GM12878 (cell line): ENCODE measurements around the gene CHDH. TPM values are rescaled to one million over a fixed set of nuclear protein-coding genes. Genes with fewer than 3 reads are reported as not detected.
A peak's percentile ranks its signal among the peaks of the same experiment; 100 is the strongest.

Source experiments
- ATAC-seq: fragments of 200-7000 bp; cut with Tn5 transposase; 3 replicates; pipeline ENCODE4 v1.9.1; 2020; ENCODE audit warnings: mild to moderate bottlenecking, moderate library complexity
- BruUV-seq: library from RNA; stranded (reverse); fragments of 400-500 nt; replicated peaks from 2 replicates; lab custom pipeline; 2021; lab: Mats Ljungman, UMichigan
- CTCF ChIA-PET: fragments of 300-600 bp; sonication (Branson Sonifier 250); formaldehyde crosslinking; extraction: SDS; loops from one replicate; lab custom pipeline; 2021; ENCODE audit warnings: inconsistent platforms; lab: Yijun Ruan, JAX
- POLR2A ChIA-PET: fragments of 350-600 bp; formaldehyde crosslinking; extraction: SDS; loops from one replicate; lab custom pipeline; 2021; ENCODE audit warnings: inconsistent platforms; lab: Charles Lee
- RAD21 ChIA-PET: fragments of 300-600 bp; sonication (Branson Sonifier 250); formaldehyde crosslinking; loops from one replicate; lab custom pipeline; 2023; ENCODE audit warnings: antibody characterized with exemption; ENCODE audit not compliant: unreplicated experiment; lab: Charles Lee
- SMC1A ChIA-PET: fragments of 300-600 bp; sonication (Branson Sonifier 250); formaldehyde crosslinking; loops from one replicate; lab custom pipeline; 2023; ENCODE audit not compliant: unreplicated experiment, uncharacterized antibody; lab: Charles Lee
- DNase-seq: peaks from one replicate; pipeline ENCODE4 v3.0.0-alpha.2; 2011; ENCODE audit warnings: low read depth, low spot score
- FAIRE-seq: peaks from 3 replicates; lab custom pipeline; 2011; peaks lifted over from hg19 to GRCh38; lab: Jason Lieb, UNC
- H2AFZ ChIP-seq: 2 replicates; pipeline ENCODE4 v1.6.0; 2011; ENCODE audit warnings: low read depth, low read length, control low read depth; ENCODE audit not compliant: control insufficient read depth
- H3K27ac ChIP-seq: 2 replicates; pipeline ENCODE4 v1.5.1; 2011; ENCODE audit warnings: control low read depth; ENCODE audit not compliant: control insufficient read depth, insufficient read depth
- H3K27me3 ChIP-seq, 2 experiments: replicated peaks in 1 of 2; 2 replicates each; pipeline versions ENCODE4 v1.6.0 to v1.6.1; 2011; ENCODE audit warnings: low read length in 1 of 2; ENCODE audit not compliant: control insufficient read depth in 2 of 2, insufficient read depth in 2 of 2
- H3K36me3 ChIP-seq, 2 experiments: 2 replicates each; pipeline ENCODE4 v1.5.1; 2011; ENCODE audit warnings: low read length in 1 of 2; ENCODE audit not compliant: control insufficient read depth in 2 of 2, insufficient read depth in 2 of 2
- H3K4me1 ChIP-seq: 2 replicates; pipeline ENCODE4 v1.6.1; 2011; ENCODE audit warnings: mild to moderate bottlenecking, low read length, moderate library complexity, mixed read lengths; ENCODE audit not compliant: control insufficient read depth, insufficient read depth
- H3K4me2 ChIP-seq: 2 replicates; pipeline ENCODE4 v1.6.0; 2011; ENCODE audit warnings: control low read depth; ENCODE audit not compliant: control insufficient read depth, insufficient read depth
- H3K4me3 ChIP-seq: fragments of 200-600 bp; sonication (generic); 2 replicates; pipeline ENCODE4 v1.5.1; 2016
- H3K79me2 ChIP-seq: 2 replicates; pipeline ENCODE4 v1.6.0; 2011; ENCODE audit warnings: low read length; ENCODE audit not compliant: control insufficient read depth, insufficient read depth
- H3K9ac ChIP-seq: 2 replicates; pipeline ENCODE4 v1.8.0; 2011; ENCODE audit warnings: low read length, control low read depth, mixed read lengths; ENCODE audit not compliant: control insufficient read depth, insufficient read depth
- H3K9me3 ChIP-seq: replicated peaks from 3 replicates; pipeline ENCODE4 v1.5.1; 2011; ENCODE audit warnings: mild to moderate bottlenecking, low read length; ENCODE audit not compliant: control insufficient read depth, insufficient read depth
- H4K20me1 ChIP-seq: 2 replicates; pipeline ENCODE4 v1.6.0; 2011; ENCODE audit not compliant: control insufficient read depth, insufficient read depth
- BCL3 ChIP-seq: IDR thresholded peaks from 2 replicates; pipeline ENCODE4 v1.6.1; 2011; ENCODE audit warnings: borderline replicate concordance, low read depth, mild to moderate bottlenecking, moderate library complexity, low read length; ENCODE audit not compliant: insufficient read depth, poor library complexity, severe bottlenecking
- BMI1 ChIP-seq: fragments of 450-650 bp; IDR thresholded peaks from 2 replicates; pipeline ENCODE4 v1.6.1; 2016; ENCODE audit warnings: mild to moderate bottlenecking, moderate library complexity, borderline replicate concordance
- BRCA1 ChIP-seq: IDR thresholded peaks from 2 replicates; pipeline ENCODE4 v1.6.1; 2011; ENCODE audit warnings: low read depth, low read length, improper control_type of control experiment
- CHD4 ChIP-seq: fragments of 200-600 bp; sonication (generic); IDR thresholded peaks from 2 replicates; pipeline ENCODE4 v1.6.1; 2016; ENCODE audit warnings: mild to moderate bottlenecking
- EZH2 ChIP-seq: IDR thresholded peaks from 2 replicates; pipeline ENCODE4 v1.6.1; 2012; ENCODE audit warnings: low read depth, mild to moderate bottlenecking, control low read depth, inconsistent platforms, low read length, borderline replicate concordance; ENCODE audit not compliant: control insufficient read depth
- FOS ChIP-seq: IDR thresholded peaks from 3 replicates; pipeline ENCODE4 v1.6.1; 2011; ENCODE audit warnings: borderline replicate concordance; ENCODE audit not compliant: insufficient read length; ENCODE audit errors: extremely low read depth
- KAT2A ChIP-seq: conservative IDR thresholded peaks from 2 replicates; pipeline ENCODE4 v1.6.1; 2011; ENCODE audit warnings: low read depth, low read length; ENCODE audit not compliant: control insufficient read depth
- MEF2B ChIP-seq: fragments of 450-650 bp; IDR thresholded peaks from 2 replicates; pipeline ENCODE4 v1.6.1; 2018; ENCODE audit warnings: mild to moderate bottlenecking, moderate library complexity; ENCODE audit not compliant: partially characterized antibody, poor library complexity, severe bottlenecking
- POLR2A ChIP-seq: IDR thresholded peaks from 2 replicates; pipeline ENCODE4 v1.6.1; 2011; ENCODE audit warnings: low read depth, mild to moderate bottlenecking, low read length
- RB1 ChIP-seq: fragments of 450-650 bp; formaldehyde crosslinking; IDR thresholded peaks from 2 replicates; pipeline ENCODE4 v1.6.1; 2017; ENCODE audit warnings: mild to moderate bottlenecking, borderline replicate concordance
- RELA ChIP-seq: fragments of 450-650 bp; IDR thresholded peaks from 2 replicates; pipeline ENCODE4 v1.8.0; 2014; ENCODE audit warnings: borderline replicate concordance; ENCODE audit not compliant: partially characterized antibody
- RFX5 ChIP-seq: IDR thresholded peaks from 2 replicates; pipeline ENCODE4 v1.6.1; 2011; ENCODE audit warnings: low read depth, low read length, improper control_type of control experiment
- RUNX3 ChIP-seq: IDR thresholded peaks from 2 replicates; pipeline ENCODE4 v1.6.1; 2012; ENCODE audit warnings: low read length, inconsistent platforms
- SMC3 ChIP-seq: IDR thresholded peaks from 2 replicates; pipeline ENCODE4 v1.6.1; 2011; ENCODE audit warnings: low read length, improper control_type of control experiment, borderline replicate concordance
- SP1 ChIP-seq: IDR thresholded peaks from one replicate; pipeline ENCODE4 v1.6.1; 2011; ENCODE audit warnings: low read depth, low read length
- STAT1 ChIP-seq: fragments of 450-650 bp; conservative IDR thresholded peaks from 2 replicates; pipeline ENCODE4 v1.6.1; 2014; ENCODE audit warnings: antibody characterized with exemption, mild to moderate bottlenecking
- TCF3 ChIP-seq: IDR thresholded peaks from 2 replicates; pipeline ENCODE4 v1.6.1; 2012; ENCODE audit warnings: low read depth, mild to moderate bottlenecking, low read length, borderline replicate concordance; ENCODE audit not compliant: insufficient read depth
- ZBTB11 ChIP-seq: fragments of 450-650 bp; formaldehyde crosslinking; IDR thresholded peaks from 2 replicates; pipeline ENCODE4 v1.5.0; 2022; ENCODE audit warnings: mild to moderate bottlenecking, missing genetic modification characterization
- ZNF217 ChIP-seq: fragments of 450-650 bp; IDR thresholded peaks from 2 replicates; pipeline ENCODE4 v1.6.1; 2017; ENCODE audit warnings: antibody characterized with exemption, mild to moderate bottlenecking
- ZSCAN29 ChIP-seq: fragments of 450-650 bp; IDR thresholded peaks from 2 replicates; pipeline ENCODE4 v1.6.1; 2017; ENCODE audit warnings: mild to moderate bottlenecking, moderate library complexity
- ZZZ3 ChIP-seq: IDR thresholded peaks from 2 replicates; pipeline ENCODE4 v1.6.1; 2011; ENCODE audit warnings: low read depth; ENCODE audit not compliant: control insufficient read depth, insufficient read length
- WGBS: methylation state at CpG from one replicate; pipeline ENCODE4 v1.1.6; 2016; ENCODE audit warnings: low lambda C conversion rate; ENCODE audit not compliant: insufficient replicate concordance, insufficient coverage; ENCODE audit errors: missing lambda C conversion rate; 5-methylcytosine and 5-hydroxymethylcytosine counted together
- in situ Hi-C: fragments of 300-500 bp; cut with MboI; formaldehyde crosslinking; loops from 9 replicates; pipeline ENCODE4 v1.14.3; 2018; ENCODE audit warnings: mixed read lengths
- intact Hi-C: fragments of 100-400 bp; cut with micrococcal nuclease; formaldehyde crosslinking; loops from one replicate; pipeline ENCODE4 v1.14.2; 2022; ENCODE audit not compliant: unreplicated experiment
- polyA plus RNA-seq, 11 experiments: library from polyadenylated mRNA; depleted of rRNA in 4 of 11; unstranded in 6 of 11; stranded (reverse) in 5 of 11; fragments of >200 nt; fragmentation: Nextera tagmentation in 4 of 11; fragmentation: Illumina TruSeq in 1 of 11; extraction: Ambion mirVana in 4 of 11; extraction: Trizol in 1 of 11; gene quantifications; 1 replicate in 1 of 11; 2 replicates in 10 of 11; pipeline versions ENCODE4 v1.2.1 to v1.2.3, GENCODE V29; 2011 to 2016; ENCODE audit warnings: inconsistent platforms in 2 of 11, missing spikeins in 2 of 11, low read depth in 1 of 11
- total RNA-seq, 4 experiments: library from RNA; depleted of rRNA in 3 of 4; stranded (reverse); fragments of >200 nt in 3 of 4; fragmentation: Illumina TruSeq in 1 of 4; extraction: Trizol in 1 of 4; gene quantifications; 2 replicates each; pipeline versions ENCODE4 v1.2.1 to v1.2.3, GENCODE V29; 2013 to 2021

CHDH gene
- total and polyA plus RNA-seq, 10 of the 15 experiments (the other 5 are each of a cell fraction or from before 2014, with no cell fraction given): 0.95 to 8.3 (median 2.9) TPM

- no peak for TF ChIP-seq RUNX3
- no peak for TF ChIP-seq BCL3
- no peak for TF ChIP-seq ZZZ3
- no peak for TF ChIP-seq SP1
- no peak for TF ChIP-seq BRCA1
Measured at GRCh38 chr3:53828581-53828980, 17.6 kb downstream of the CHDH start (continued).

GRCh38 chr3:53826048-53826447, 20.2 kb downstream of the CHDH start:
- 0% methylated on average over 1 of the region's 1 CpG for WGBS
- FAIRE-seq (no peak), ATAC-seq (peak; percentile 70), DNase-seq (no peak)
- Histone ChIP-seq H3K27ac (no peak overlapping the region), H3K4me1 (no peaks in the 10 kb centered on the region), H3K79me2 (no peaks in the 10 kb centered on the region), H3K9ac (no peak overlapping the region), H3K36me3 (no peaks in the 10 kb centered on the region; a peak in 1 of 4 replicates), H3K9me3 (no peaks in the 10 kb centered on the region), H3K27me3 (no peaks in the 10 kb centered on the region), H3K4me3 (no peak overlapping the region), H4K20me1 (no peaks in the 10 kb centered on the region), H3K4me2 (no peak overlapping the region; the same call in 1 of the 2 replicates), H2AFZ (no peak overlapping the region)
- POLR2A ChIA-PET: interaction anchor here (0.6 to 1.1 kb wide), 3 partner anchors 10 to 1582 kb away, joined by 3 to 4 read pairs (median 3); no protein-coding TSS in a partner anchor
- intact Hi-C loops: no loop called here
- in situ Hi-C loops: no loop called here
- CTCF ChIA-PET: interaction anchor here (1.1 to 1.4 kb wide), 2 partner anchors 9 to 20 kb away, joined by 3 to 5 read pairs; no protein-coding TSS in a partner anchor
- BruUV-seq: no TSS peak
- SMC1A ChIA-PET: interaction anchor here (0.8 to 1.2 kb wide), 3 partner anchors 9 to 105 kb away, joined by 3 to 4 read pairs (median 4); no protein-coding TSS in a partner anchor
- RAD21 ChIA-PET: interaction anchor here (0.7 to 1.5 kb wide), 4 partner anchors 19 to 77 kb away, joined by 3 to 5 read pairs (median 4); no protein-coding TSS in a partner anchor
- no peak for TF ChIP-seq ZSCAN29
- no peak for TF ChIP-seq POLR2A
- TF ChIP-seq TCF3: no peak
- TF ChIP-seq RFX5: no peak
- no peak for TF ChIP-seq RB1
- no peak for TF ChIP-seq FOS
- TF ChIP-seq MEF2B: no peak
- no peak for TF ChIP-seq EZH2
- TF ChIP-seq RELA: no peak
- no peak for TF ChIP-seq STAT1
- TF ChIP-seq CHD4: no peak
- TF ChIP-seq ZBTB11: no peak
- no peak for TF ChIP-seq ZNF217
- no peak for TF ChIP-seq SMC3
- TF ChIP-seq BMI1: no peak
- TF ChIP-seq ZZZ3: no peak
- TF ChIP-seq KAT2A: no peak
